HepG2 (cell line): ENCODE results near the gene PIP4K2C. TPM values are rescaled to one million over a fixed set of nuclear protein-coding genes. Genes with fewer than 3 reads are reported as not detected.

Experiments
- ATAC-seq: fragments of 200-7000 bp; cut with Tn5 transposase; 3 replicates; pipeline ENCODE4 v1.9.1; 2020; ENCODE audit warnings: mild to moderate bottlenecking, moderate library complexity
- BruUV-seq: library from RNA; stranded (reverse); fragments of 400-500 nt; replicated peaks from 2 replicates; lab custom pipeline; 2021; lab: Mats Ljungman, UMichigan
- CTCF ChIA-PET: fragments of 300-600 bp; formaldehyde crosslinking; extraction: SDS; loops from one replicate; lab custom pipeline; 2021; ENCODE audit warnings: low total read pairs, inconsistent platforms, low intra/inter-chr PET ratio; lab: Yijun Ruan, JAX
- POLR2A ChIA-PET: fragments of 350-600 bp; sonication (Branson Sonifier 250); formaldehyde crosslinking; loops from one replicate; lab custom pipeline; 2020; ENCODE audit warnings: antibody characterized with exemption, inconsistent platforms; lab: Yijun Ruan, JAX
- DNase-seq: peaks from one replicate; pipeline ENCODE4 v3.0.0-alpha.2; 2015; ENCODE audit warnings: low spot score
- FAIRE-seq: peaks from 3 replicates; lab custom pipeline; 2011; peaks lifted over from hg19 to GRCh38; lab: Jason Lieb, UNC
- H2AFZ ChIP-seq: one replicate; pipeline ENCODE4 v1.6.1; 2011; ENCODE audit warnings: low read length, inconsistent platforms
- H3K27ac ChIP-seq: fragments of 300-600 bp; 3 replicates; pipeline ENCODE4 v1.8.0; 2011; ENCODE audit warnings: mixed run types, mild to moderate bottlenecking, mixed read lengths, low read length, inconsistent platforms; ENCODE audit not compliant: insufficient read depth; ENCODE audit errors: extremely low read length
- H3K27me3 ChIP-seq, 2 experiments: fragments of 200-600 bp in 1 of 2; 2 replicates in 1 of 2; 3 replicates in 1 of 2; pipeline versions ENCODE4 v1.6.0 to v1.8.0; 2011; ENCODE audit warnings: low read length in 2 of 2, mild to moderate bottlenecking in 2 of 2, moderate library complexity in 2 of 2, inconsistent platforms in 1 of 2; ENCODE audit not compliant: insufficient read depth in 2 of 2, control insufficient read depth in 1 of 2
- H3K36me3 ChIP-seq, 2 experiments: fragments of 200-600 bp in 1 of 2; replicated peaks in 1 of 2; 2 replicates in 1 of 2; 3 replicates in 1 of 2; pipeline versions ENCODE4 v1.5.1 to v1.8.0; 2011; ENCODE audit warnings: low read length in 2 of 2, inconsistent platforms in 1 of 2; ENCODE audit not compliant: insufficient read depth in 2 of 2, control insufficient read depth in 1 of 2
- H3K4me1 ChIP-seq: 2 replicates; pipeline ENCODE4 v1.5.1; 2012; ENCODE audit warnings: low read length, inconsistent platforms; ENCODE audit not compliant: insufficient read depth
- H3K4me2 ChIP-seq: 2 replicates; pipeline ENCODE4 v1.6.0; 2011; ENCODE audit warnings: low read depth, low read length, inconsistent platforms
- H3K4me3 ChIP-seq, 3 experiments: fragments of 200-600 bp in 1 of 3; sonication (generic), shearing (Covaris generic) in 1 of 3; replicated peaks in 1 of 3; 2 replicates each; pipeline ENCODE4 v1.5.1; 2011 to 2016; ENCODE audit warnings: low read length in 3 of 3, inconsistent platforms in 2 of 3, low read depth in 2 of 3, mild to moderate bottlenecking in 2 of 3, control low read depth in 1 of 3, mixed read lengths in 1 of 3; ENCODE audit not compliant: insufficient read depth in 1 of 3
- H3K79me2 ChIP-seq: one replicate; pipeline ENCODE4 v1.6.1; 2011; ENCODE audit warnings: low read length, inconsistent platforms; ENCODE audit not compliant: insufficient read depth
- H3K9ac ChIP-seq: 2 replicates; pipeline ENCODE4 v1.6.0; 2011; ENCODE audit warnings: mild to moderate bottlenecking, low read depth, low read length, inconsistent platforms; ENCODE audit not compliant: insufficient read depth
- H3K9me3 ChIP-seq: 2 replicates; pipeline ENCODE4 v1.5.1; 2012; ENCODE audit warnings: mild to moderate bottlenecking, low read length
- H4K20me1 ChIP-seq: 2 replicates; pipeline ENCODE4 v1.6.0; 2011; ENCODE audit warnings: inconsistent platforms, mild to moderate bottlenecking, low read length, moderate library complexity; ENCODE audit not compliant: insufficient read depth
- DNMT1 ChIP-seq: sonication (generic); formaldehyde crosslinking; IDR thresholded peaks from 2 replicates; pipeline ENCODE4 v1.5.1; 2020; ENCODE audit warnings: mild to moderate bottlenecking, missing genetic modification reagents
- SP4 ChIP-seq: sonication (generic); formaldehyde crosslinking; IDR thresholded peaks from 2 replicates; pipeline ENCODE4 v1.8.1; 2023; ENCODE audit warnings: mild to moderate bottlenecking, missing genetic modification reagents
- XRCC5 ChIP-seq: fragments of 200-400 bp; formaldehyde crosslinking; optimal IDR thresholded peaks from 2 replicates; pipeline ENCODE3; 2017; ENCODE audit warnings: mild to moderate bottlenecking, low read length
- ZMYM2 ChIP-seq: sonication (generic); formaldehyde crosslinking; IDR thresholded peaks from 2 replicates; pipeline ENCODE4 v1.8.0; 2022; ENCODE audit warnings: mild to moderate bottlenecking, missing genetic modification reagents
- ZNF3 ChIP-seq: IDR thresholded peaks from 2 replicates; pipeline ENCODE4 v1.7.0; 2017; ENCODE audit warnings: inconsistent platforms
- ZNF350 ChIP-seq: sonication (generic); formaldehyde crosslinking; IDR thresholded peaks from 2 replicates; pipeline ENCODE4 v1.4.0; 2020; ENCODE audit warnings: mild to moderate bottlenecking, low read depth, missing genetic modification reagents, borderline replicate concordance
- ZNF605 ChIP-seq: sonication (generic); formaldehyde crosslinking; IDR thresholded peaks from 2 replicates; pipeline ENCODE4 v1.8.0; 2022; ENCODE audit warnings: mild to moderate bottlenecking, missing genetic modification reagents
- WGBS: methylation state at CpG from one replicate; pipeline ENCODE4 v1.1.6; 2017; ENCODE audit warnings: low lambda C conversion rate; 5-methylcytosine and 5-hydroxymethylcytosine counted together
- in situ Hi-C: cut with HindIII; loops from 2 replicates; pipeline ENCODE4 v1.10.0; 2017; ENCODE audit warnings: low pct_unique_long_range_greater_than_20kb; ENCODE audit not compliant: extremely low pct_ligation_motif_present
- intact Hi-C: fragments of 100-400 bp; cut with micrococcal nuclease; formaldehyde crosslinking; loops from one replicate; pipeline ENCODE4 v1.10.0; 2022; ENCODE audit not compliant: unreplicated experiment
- polyA plus RNA-seq, 8 experiments: library from polyadenylated mRNA; depleted of rRNA in 3 of 8; stranded (reverse) in 7 of 8; unstranded in 1 of 8; fragments of >200 nt; fragmentation: Illumina TruSeq in 4 of 8; extraction: Trizol in 4 of 8; gene quantifications; 2 replicates each; pipeline versions ENCODE4 v1.2.1 to v1.2.3, GENCODE V29; 2011 to 2016; ENCODE audit warnings: low read depth in 4 of 8, missing spikeins in 1 of 8, mixed read lengths in 1 of 8; ENCODE audit not compliant: insufficient read depth in 1 of 8
- total RNA-seq, 5 experiments: library from RNA; depleted of rRNA; stranded (reverse); fragments of >200 nt; fragmentation: Illumina TruSeq; extraction: Trizol; gene quantifications; 2 replicates each; pipeline ENCODE4 v1.2.3, GENCODE V29; 2016; ENCODE audit warnings: low read depth in 1 of 5
- TF ChIP-seq, protein P1 (sequence below): sonication (generic); formaldehyde crosslinking; IDR thresholded peaks from 2 replicates; pipeline ENCODE4 v1.4.0; 2020; ENCODE audit warnings: missing genetic modification reagents, borderline replicate concordance
- TF ChIP-seq, protein P2 (sequence below): sonication (generic); formaldehyde crosslinking; IDR thresholded peaks from 2 replicates; pipeline ENCODE4 v1.5.0; 2020; ENCODE audit warnings: missing genetic modification reagents

PIP4K2C gene
- total and polyA plus RNA-seq, 2 of the 13 experiments (the other 11 are each of a cell fraction or from before 2014, with no cell fraction given), result 23.3 to 26.4 TPM

DNA sequence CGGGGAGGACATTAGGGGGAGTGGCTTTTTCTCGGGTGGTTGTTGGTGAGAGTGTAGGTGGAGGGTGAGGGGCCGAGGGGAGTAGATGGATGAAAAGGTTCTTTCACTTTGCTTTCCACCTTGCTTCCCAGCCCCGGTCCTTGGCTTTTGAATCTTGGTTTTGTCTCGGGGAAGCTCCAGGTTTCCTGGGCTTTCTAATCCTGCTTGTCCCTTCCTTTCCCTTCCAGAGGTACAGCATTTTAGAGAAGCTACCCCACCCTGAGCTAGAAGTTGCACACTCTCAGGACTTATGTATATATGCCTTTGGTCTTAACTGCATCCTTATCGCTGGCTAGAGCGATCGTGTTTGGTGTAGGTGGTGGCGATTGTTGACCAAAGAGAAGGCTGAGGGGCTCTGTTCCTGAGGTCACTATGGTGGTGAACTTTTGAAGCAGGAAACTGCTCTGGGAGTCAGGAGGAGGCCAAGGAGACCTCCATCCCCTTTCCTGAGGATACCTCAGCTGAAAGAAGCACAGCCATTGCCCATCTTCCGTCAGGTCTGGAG is 862 bp downstream of the PIP4K2C start:
- DNase-seq (no peak), FAIRE-seq (no peak), ATAC-seq (peak; percentile 14; the same call in 2 of the 3 replicates)
- H3K79me2 ChIP-seq, result peaks cover 17% of the 10 kb centered on the region
- H3K4me2 ChIP-seq, result peak overlapping the region; percentile 80
- 0 out of 2 replicates have a peak, but pooled peaks have one; percentile 17 for TF ChIP-seq ZMYM2 (CRISPR knock-in tag)
- 0 out of 2 replicates have a peak, but pooled peaks have one; percentile 41 for TF ChIP-seq ZNF350 (CRISPR knock-in tag)
- TF ChIP-seq DNMT1 (CRISPR knock-in tag), result no peak
- TF ChIP-seq, protein P1, sequence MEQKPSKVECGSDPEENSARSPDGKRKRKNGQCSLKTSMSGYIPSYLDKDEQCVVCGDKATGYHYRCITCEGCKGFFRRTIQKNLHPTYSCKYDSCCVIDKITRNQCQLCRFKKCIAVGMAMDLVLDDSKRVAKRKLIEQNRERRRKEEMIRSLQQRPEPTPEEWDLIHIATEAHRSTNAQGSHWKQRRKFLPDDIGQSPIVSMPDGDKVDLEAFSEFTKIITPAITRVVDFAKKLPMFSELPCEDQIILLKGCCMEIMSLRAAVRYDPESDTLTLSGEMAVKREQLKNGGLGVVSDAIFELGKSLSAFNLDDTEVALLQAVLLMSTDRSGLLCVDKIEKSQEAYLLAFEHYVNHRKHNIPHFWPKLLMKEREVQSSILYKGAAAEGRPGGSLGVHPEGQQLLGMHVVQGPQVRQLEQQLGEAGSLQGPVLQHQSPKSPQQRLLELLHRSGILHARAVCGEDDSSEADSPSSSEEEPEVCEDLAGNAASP (CRISPR knock-in tag), result no peak
- peak; percentile 10 for TF ChIP-seq XRCC5
- TF ChIP-seq SP4 (CRISPR knock-in tag), result 0 out of 2 replicates have a peak, but pooled peaks have one; percentile 31
- no peak for TF ChIP-seq ZNF3 (CRISPR knock-in tag)
- TF ChIP-seq, protein P2, sequence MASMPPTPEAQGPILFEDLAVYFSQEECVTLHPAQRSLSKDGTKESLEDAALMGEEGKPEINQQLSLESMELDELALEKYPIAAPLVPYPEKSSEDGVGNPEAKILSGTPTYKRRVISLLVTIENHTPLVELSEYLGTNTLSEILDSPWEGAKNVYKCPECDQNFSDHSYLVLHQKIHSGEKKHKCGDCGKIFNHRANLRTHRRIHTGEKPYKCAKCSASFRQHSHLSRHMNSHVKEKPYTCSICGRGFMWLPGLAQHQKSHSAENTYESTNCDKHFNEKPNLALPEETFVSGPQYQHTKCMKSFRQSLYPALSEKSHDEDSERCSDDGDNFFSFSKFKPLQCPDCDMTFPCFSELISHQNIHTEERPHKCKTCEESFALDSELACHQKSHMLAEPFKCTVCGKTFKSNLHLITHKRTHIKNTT, result no peak
- TF ChIP-seq ZNF605 (CRISPR knock-in tag), result 0 out of 2 replicates have a peak, but pooled peaks have one; percentile 40
- peak overlapping the region; percentile 42 for H3K27ac ChIP-seq
- POLR2A ChIA-PET, result interaction anchor here (1.7 to 3.9 kb wide), 6 partner anchors 11 to 72 kb away, joined by 9 to 26 read pairs (median 22); partner anchors contain the start of genes ARHGEF25, DDIT3 and DTX3
- no peaks in the 10 kb centered on the region for H4K20me1 ChIP-seq
- intact Hi-C loops, result loop anchor here (2.0 kb wide), 1 partner anchor 41 kb away; the partner anchor contains the start of gene B4GALNT1
- H2AFZ ChIP-seq, result no peak overlapping the region
- peaks cover 22% of the 10 kb centered on the region for H3K4me1 ChIP-seq
- peak overlapping the region; percentile 70 to 99 (median 92) for H3K4me3 ChIP-seq
- 13% methylated on average over 10 of the region's 10 CpGs for WGBS
- H3K27me3 ChIP-seq, result no peaks in the 10 kb centered on the region; a peak in 1 of 5 replicates
- no TSS peak for BruUV-seq
- H3K36me3 ChIP-seq, result peaks cover 7 to 18% of the 10 kb centered on the region in 2 experiments; a peak in 3 of 5 replicates
- in situ Hi-C loops, result no loop called here
- H3K9me3 ChIP-seq, result no peaks in the 10 kb centered on the region
- peak overlapping the region; percentile 75 for H3K9ac ChIP-seq
- CTCF ChIA-PET, result no interaction called here
